Endometrium (tissue), 2 donors: Measurements from ENCODE around the gene THSD7A.
A peak's percentile ranks its signal among the peaks of the same experiment; 100 is the strongest.
"Not testable (repeated sequence)": the region's sequence is repeated elsewhere in the genome, so short reads cannot be mapped to it uniquely, and the experiment has no call there.

Source experiments
- FAIRE-seq: peaks from 2 replicates; lab custom pipeline; 2012; peaks lifted over from hg19 to GRCh38; lab: Jason Lieb, UNC
- donor health status: control.
- donor health status: control.

THSD7A gene

GRCh38 chr7:11576310-11576709 is 255.7 kb downstream of the THSD7A start:
- no peak for FAIRE-seq

- FAIRE-seq: no peak
These were observed 258.8 kb downstream of the THSD7A start for GRCh38 chr7:11573128-11573750.

- FAIRE-seq: no peak
These were observed 261.0 kb downstream of the THSD7A start for GRCh38 chr7:11570922-11571550.

GRCh38 chr7:11570205-11570604 is 261.8 kb downstream of the THSD7A start:
- no peak for FAIRE-seq

- no peak for FAIRE-seq
These were observed 264.4 kb downstream of the THSD7A start for GRCh38 chr7:11567571-11567970.

- no peak for FAIRE-seq
These were observed 274.4 kb downstream of the THSD7A start for GRCh38 chr7:11557627-11558026.

GRCh38 chr7:11552676-11553296 is 279.2 kb downstream of the THSD7A start:
- no peak for FAIRE-seq

GRCh38 chr7:11551470-11551869 is 280.5 kb downstream of the THSD7A start:
- FAIRE-seq: no peak

- no peak for FAIRE-seq
These were observed 283.5 kb downstream of the THSD7A start for GRCh38 chr7:11548532-11548931.

- FAIRE-seq: no peak
These were observed 290.7 kb downstream of the THSD7A start for GRCh38 chr7:11541330-11541729.

- peak; percentile 37 for FAIRE-seq
These were observed 291.7 kb downstream of the THSD7A start for GRCh38 chr7:11540271-11540761.

GRCh38 chr7:11539853-11540252 is 292.1 kb downstream of the THSD7A start:
- FAIRE-seq: no peak

- no peak for FAIRE-seq
These were observed 293.2 kb downstream of the THSD7A start for GRCh38 chr7:11538751-11539299.

GRCh38 chr7:11533229-11533820 is 298.7 kb downstream of the THSD7A start:
- FAIRE-seq: peak; percentile 33

- FAIRE-seq: no peak
These were observed 302.6 kb downstream of the THSD7A start for GRCh38 chr7:11529382-11529781.

- FAIRE-seq: no peak
These were observed 304.3 kb downstream of the THSD7A start for GRCh38 chr7:11527707-11528106.

- FAIRE-seq: no peak
These were observed 307.3 kb downstream of the THSD7A start for GRCh38 chr7:11524476-11525397.

GRCh38 chr7:11521964-11522499 is 310.0 kb downstream of the THSD7A start:
- FAIRE-seq: not testable (repeated sequence)

- FAIRE-seq: no peak
These were observed 314.1 kb downstream of the THSD7A start for GRCh38 chr7:11517853-11518252.

- no peak for FAIRE-seq
These were observed 315.7 kb downstream of the THSD7A start for GRCh38 chr7:11516328-11516727.

- no peak for FAIRE-seq
These were observed 318.5 kb downstream of the THSD7A start for GRCh38 chr7:11513460-11513859.
